ENCODE measurements around the gene ZNF638.

The ZNF638 gene

GRCh38 chr2:71462641-71463341 is 131.2 kb downstream of the ZNF638 start:
- DNase-seq (ENCODE audit: extremely low spot score): no peak
- POLR2A ChIA-PET: no interaction called here
- TF ChIP-seq CTCF (IDR thresholded peaks at IDR 0.05; ENCODE audit: control extremely low read depth, extremely low read depth, low read depth, missing control alignments): no peak
- CTCF ChIA-PET: interaction anchor here (1.1 to 4.7 kb wide), 3 partner anchors 7 to 48 kb away, joined by 3 to 57 read pairs (median 17); no protein-coding TSS in a partner anchor

- ChIA-PET CTCF (interaction anchor here (0.6 to 4.7 kb wide), 3 partner anchors 8 to 461 kb away, joined by 3 to 57 read pairs (median 3); no protein-coding TSS in a partner anchor), POLR2A (no interaction called here)
- no peak for TF ChIP-seq CTCF (IDR thresholded peaks at IDR 0.05; ENCODE audit: control extremely low read depth, extremely low read depth, low read depth, missing control alignments)
- no peak for DNase-seq (ENCODE audit: extremely low spot score)
These were observed 131.7 kb downstream of the ZNF638 start for GRCh38 chr2:71463342-71463654.

GRCh38 chr2:71464389-71464788 is 132.8 kb downstream of the ZNF638 start:
- POLR2A ChIA-PET: no interaction called here
- TF ChIP-seq CTCF (IDR thresholded peaks at IDR 0.05; ENCODE audit: control extremely low read depth, extremely low read depth, low read depth, missing control alignments): no peak
- CTCF ChIA-PET: no interaction called here
- DNase-seq (ENCODE audit: extremely low spot score): no peak

- TF ChIP-seq CTCF (IDR thresholded peaks at IDR 0.05; ENCODE audit: control extremely low read depth, extremely low read depth, low read depth, missing control alignments): no peak
- ChIA-PET POLR2A (no interaction called here), CTCF (interaction anchor here (2.2 kb wide), 1 partner anchor 7 kb away, joined by 10 read pairs; no protein-coding TSS in a partner anchor)
- no peak for DNase-seq (ENCODE audit: extremely low spot score)
These were observed 133.8 kb downstream of the ZNF638 start for GRCh38 chr2:71465356-71465755.

GRCh38 chr2:71465961-71466300 is 134.3 kb downstream of the ZNF638 start:
- CTCF ChIA-PET: interaction anchor here (1.8 to 2.2 kb wide), 2 partner anchors 8 to 309 kb away, joined by 4 to 10 read pairs; no protein-coding TSS in a partner anchor
- no peak for DNase-seq (ENCODE audit: extremely low spot score)
- POLR2A ChIA-PET: no interaction called here
- TF ChIP-seq CTCF (IDR thresholded peaks at IDR 0.05; ENCODE audit: control extremely low read depth, extremely low read depth, low read depth, missing control alignments): no peak

- no peak for TF ChIP-seq CTCF (IDR thresholded peaks at IDR 0.05; ENCODE audit: control extremely low read depth, extremely low read depth, low read depth, missing control alignments)
- DNase-seq (ENCODE audit: extremely low spot score): peak; percentile 31
- ChIA-PET POLR2A (no interaction called here), CTCF (interaction anchor here (1.4 to 2.2 kb wide), 3 partner anchors 9 to 310 kb away, joined by 3 to 10 read pairs (median 4); no protein-coding TSS in a partner anchor)
These were observed 135.0 kb downstream of the ZNF638 start for GRCh38 chr2:71466301-71467179.
